ENCODE data around the gene CALML6.

GRCh38 chr1:1867164-1867563 lies 47.9 kb upstream of the CALML6 start:
- TF ChIP-seq, protein P1, sequence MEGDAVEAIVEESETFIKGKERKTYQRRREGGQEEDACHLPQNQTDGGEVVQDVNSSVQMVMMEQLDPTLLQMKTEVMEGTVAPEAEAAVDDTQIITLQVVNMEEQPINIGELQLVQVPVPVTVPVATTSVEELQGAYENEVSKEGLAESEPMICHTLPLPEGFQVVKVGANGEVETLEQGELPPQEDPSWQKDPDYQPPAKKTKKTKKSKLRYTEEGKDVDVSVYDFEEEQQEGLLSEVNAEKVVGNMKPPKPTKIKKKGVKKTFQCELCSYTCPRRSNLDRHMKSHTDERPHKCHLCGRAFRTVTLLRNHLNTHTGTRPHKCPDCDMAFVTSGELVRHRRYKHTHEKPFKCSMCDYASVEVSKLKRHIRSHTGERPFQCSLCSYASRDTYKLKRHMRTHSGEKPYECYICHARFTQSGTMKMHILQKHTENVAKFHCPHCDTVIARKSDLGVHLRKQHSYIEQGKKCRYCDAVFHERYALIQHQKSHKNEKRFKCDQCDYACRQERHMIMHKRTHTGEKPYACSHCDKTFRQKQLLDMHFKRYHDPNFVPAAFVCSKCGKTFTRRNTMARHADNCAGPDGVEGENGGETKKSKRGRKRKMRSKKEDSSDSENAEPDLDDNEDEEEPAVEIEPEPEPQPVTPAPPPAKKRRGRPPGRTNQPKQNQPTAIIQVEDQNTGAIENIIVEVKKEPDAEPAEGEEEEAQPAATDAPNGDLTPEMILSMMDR (tag by site-specific recombination; IDR thresholded peaks at IDR 0.05), result no peak
- TF ChIP-seq ZNF658 (tag by site-specific recombination; IDR thresholded peaks at IDR 0.05), result no peak
